Fibroblast of lung (primary cell): ENCODE results near the gene SLC7A6.

Experiments
- EZH2 ChIP-seq: IDR thresholded peaks from 2 replicates; pipeline ENCODE4 v1.5.1; 2012; ENCODE audit warnings: low read length, control low read depth, mild to moderate bottlenecking; ENCODE audit errors: missing control alignments
- TF ChIP-seq, protein P1 (sequence below), 2 donors: IDR thresholded peaks in 1 of 2; conservative IDR thresholded peaks in 1 of 2; 1 replicate in 1 of 2; 2 replicates in 1 of 2; pipeline ENCODE4 v1.5.1; 2011 to 2012; ENCODE audit warnings: low read length in 2 of 2, control low read depth in 1 of 2, inconsistent platforms in 1 of 2, low read depth in 1 of 2, mild to moderate bottlenecking in 1 of 2

DNA sequence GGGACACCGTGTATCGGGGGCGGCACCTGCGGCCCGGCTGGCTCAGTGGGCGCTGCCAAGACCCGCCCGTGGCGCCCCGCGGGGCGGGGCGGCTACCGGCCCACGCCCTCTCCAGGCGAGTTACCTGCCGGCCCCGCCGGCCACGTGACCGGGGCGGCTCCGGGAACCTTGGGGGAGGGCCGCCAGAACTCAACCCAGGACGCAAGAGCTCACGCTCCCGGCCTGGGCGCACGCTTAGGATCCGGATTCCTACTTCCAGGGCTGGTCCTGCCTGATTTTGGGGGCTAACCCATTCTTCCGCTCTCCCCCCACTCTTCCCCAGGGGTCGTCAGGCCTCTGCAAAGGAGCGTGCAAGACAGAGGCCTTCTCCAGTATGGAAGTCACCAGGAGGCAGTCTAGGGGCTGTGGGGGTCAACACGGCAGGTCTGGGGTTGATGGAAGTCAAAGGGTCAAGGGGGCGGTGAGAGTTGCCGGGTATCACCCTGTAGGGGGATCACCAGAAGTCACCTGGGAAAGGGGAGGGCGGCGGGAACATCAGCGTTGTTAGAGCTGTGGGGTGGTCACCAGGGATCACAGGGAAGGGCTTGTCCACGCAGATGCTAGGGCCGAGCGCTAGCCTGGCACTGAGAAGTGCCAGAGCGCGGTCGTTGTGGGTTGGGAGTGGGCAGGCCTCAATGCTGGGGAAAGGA lies 28.0 kb upstream of the SLC7A6 start:
- TF ChIP-seq, protein P1, sequence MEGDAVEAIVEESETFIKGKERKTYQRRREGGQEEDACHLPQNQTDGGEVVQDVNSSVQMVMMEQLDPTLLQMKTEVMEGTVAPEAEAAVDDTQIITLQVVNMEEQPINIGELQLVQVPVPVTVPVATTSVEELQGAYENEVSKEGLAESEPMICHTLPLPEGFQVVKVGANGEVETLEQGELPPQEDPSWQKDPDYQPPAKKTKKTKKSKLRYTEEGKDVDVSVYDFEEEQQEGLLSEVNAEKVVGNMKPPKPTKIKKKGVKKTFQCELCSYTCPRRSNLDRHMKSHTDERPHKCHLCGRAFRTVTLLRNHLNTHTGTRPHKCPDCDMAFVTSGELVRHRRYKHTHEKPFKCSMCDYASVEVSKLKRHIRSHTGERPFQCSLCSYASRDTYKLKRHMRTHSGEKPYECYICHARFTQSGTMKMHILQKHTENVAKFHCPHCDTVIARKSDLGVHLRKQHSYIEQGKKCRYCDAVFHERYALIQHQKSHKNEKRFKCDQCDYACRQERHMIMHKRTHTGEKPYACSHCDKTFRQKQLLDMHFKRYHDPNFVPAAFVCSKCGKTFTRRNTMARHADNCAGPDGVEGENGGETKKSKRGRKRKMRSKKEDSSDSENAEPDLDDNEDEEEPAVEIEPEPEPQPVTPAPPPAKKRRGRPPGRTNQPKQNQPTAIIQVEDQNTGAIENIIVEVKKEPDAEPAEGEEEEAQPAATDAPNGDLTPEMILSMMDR (conservative IDR thresholded peaks at IDR 0.05 in 1 of 2, IDR thresholded peaks at IDR 0.05 in 1 of 2; ENCODE audit: low read depth in 1 of 2, low read length in 2 of 2) = no peak
- TF ChIP-seq EZH2 = no peak
